Fibroblast of peridontal ligament (primary cell): ENCODE data around the gene PTPRM.

Experiments used
- DNase-seq: peaks from one replicate; pipeline ENCODE4 v3.0.0-alpha.2; 2010; ENCODE audit errors: extremely low read depth

The PTPRM gene

DNA sequence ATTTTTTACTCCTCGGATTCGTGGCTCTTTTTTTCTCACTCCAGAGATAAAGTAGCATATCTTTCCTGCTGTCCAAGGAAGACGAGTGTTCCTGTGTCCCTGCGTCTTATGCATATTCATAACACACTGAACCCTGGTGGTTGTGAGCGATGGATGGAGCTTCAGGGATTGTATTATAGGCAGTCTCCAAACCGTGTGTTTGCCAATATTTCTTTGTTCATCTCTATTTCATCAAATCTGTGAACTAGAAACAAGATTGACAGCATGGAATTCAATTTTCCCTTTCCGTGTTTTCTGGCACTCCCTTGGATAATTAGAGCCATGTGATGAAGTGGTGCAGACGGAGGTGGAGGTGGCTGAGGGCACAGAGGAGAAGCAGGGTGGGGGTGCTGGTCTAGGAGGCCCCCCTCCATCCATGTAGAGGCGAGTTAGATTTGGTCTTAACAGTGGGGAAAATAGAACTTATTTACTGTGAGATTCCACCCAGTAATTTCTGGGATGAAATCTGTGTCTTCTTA, 240.9 kb downstream of the PTPRM start:
- DNase-seq = no peak

DNA sequence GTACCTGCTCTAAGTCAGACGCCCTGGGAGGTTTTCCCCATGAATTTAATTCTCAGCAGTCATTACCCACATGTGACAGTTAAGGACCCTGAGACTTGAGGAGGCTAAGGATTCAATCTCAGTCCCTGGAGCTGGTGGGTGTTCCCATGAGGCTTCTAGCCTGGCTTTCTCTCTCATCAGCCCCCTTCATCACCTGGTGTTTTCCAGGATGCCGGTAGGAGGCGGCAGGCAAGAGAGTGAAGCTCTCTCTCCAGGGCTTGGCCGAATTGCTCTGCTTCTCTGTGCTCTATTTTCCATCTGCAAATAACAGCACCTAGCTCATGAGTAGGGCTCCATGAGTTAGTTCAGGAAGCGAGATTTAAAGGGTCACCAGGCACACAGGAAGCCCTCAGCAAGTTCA, 241.9 kb downstream of the PTPRM start:
- DNase-seq = no peak

DNA sequence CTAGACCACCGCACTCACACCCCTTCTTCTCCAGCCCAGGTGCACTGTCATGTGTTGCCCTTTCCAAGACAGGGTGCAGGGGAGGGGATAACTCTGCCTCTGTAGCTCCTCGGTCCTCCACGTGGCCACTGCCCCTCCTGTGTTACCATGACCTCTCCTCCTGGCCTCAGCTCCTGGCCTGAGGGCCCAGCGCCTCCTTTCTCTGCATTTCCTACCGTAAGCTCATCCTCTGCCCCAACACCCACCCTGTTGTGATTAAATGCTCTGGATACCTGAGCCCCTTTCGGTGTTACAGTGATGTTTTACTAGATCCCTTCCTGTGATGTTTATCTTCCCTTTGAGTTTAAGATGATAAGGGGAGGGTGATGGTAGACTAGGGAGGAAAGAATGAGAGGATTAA, 242.3 kb downstream of the PTPRM start:
- DNase-seq = no peak

DNA sequence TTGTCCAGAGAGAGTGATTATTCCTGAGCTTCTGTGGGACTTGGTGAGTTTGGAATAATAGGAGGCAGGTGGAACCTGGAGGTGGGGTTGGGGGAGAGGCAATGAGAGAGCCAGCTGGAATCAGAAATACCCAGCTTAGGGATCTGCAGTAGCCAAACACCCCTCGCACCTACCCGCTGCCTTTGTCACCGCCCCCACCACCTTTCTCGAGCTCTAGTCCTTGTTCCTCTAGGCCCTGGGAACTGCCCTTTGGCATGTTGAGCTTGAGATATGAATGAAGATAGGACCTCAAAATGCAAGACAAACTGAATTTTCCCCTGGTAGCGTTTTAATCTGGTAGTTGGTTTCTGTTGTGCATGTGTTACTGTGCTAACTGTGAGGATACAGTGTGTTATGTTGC, 242.9 kb downstream of the PTPRM start:
- no peak for DNase-seq

DNA sequence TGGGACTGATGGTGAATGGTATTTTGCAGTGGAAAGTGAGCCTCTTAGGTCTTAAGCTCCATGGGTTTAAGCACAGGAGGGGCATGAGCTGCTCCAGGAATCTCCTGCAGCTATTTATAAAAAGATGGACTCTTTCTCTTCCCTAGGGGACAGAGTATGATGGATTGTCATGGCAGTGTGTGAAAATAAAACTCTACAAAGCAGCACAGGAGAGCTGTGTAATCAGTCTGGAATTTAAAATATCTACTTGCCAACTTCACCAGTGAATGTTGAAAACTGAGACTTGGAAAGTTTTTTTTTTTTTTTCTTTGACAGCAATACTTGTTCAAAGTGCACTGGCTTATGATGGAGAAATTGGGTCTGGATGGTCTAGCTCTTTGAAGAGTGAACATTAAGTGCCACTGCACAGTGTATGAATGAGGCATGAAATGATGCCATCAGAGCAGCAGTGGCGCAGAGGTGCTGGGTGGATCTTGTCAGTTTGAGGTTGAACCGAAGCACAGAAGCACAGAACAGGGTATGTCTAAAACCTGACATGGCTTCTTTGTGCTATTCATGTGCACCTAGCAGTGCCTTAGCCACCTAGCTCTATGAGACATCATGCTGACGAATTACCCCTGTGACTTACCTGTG, 245.4 kb downstream of the PTPRM start:
- DNase-seq = peak; percentile 86

DNA sequence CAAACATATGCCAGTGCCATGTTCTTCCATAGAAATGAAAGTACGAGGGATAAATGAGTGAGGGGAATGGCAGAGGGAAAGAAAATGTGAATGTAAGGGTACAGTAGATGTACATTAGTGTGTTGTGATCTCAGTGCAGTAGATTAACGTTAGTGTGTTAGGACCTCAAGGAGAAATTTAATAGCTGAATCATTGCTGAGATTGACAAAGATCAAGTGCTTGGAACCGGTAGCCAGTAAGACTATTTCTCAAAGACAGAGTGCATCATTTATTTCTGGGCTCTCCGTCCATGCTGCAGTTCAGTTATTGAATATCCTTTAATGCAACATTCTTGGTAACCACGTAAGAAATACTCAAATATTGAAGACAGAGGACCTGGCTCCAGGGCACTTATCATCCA, 246.0 kb downstream of the PTPRM start:
- DNase-seq = no peak

DNA sequence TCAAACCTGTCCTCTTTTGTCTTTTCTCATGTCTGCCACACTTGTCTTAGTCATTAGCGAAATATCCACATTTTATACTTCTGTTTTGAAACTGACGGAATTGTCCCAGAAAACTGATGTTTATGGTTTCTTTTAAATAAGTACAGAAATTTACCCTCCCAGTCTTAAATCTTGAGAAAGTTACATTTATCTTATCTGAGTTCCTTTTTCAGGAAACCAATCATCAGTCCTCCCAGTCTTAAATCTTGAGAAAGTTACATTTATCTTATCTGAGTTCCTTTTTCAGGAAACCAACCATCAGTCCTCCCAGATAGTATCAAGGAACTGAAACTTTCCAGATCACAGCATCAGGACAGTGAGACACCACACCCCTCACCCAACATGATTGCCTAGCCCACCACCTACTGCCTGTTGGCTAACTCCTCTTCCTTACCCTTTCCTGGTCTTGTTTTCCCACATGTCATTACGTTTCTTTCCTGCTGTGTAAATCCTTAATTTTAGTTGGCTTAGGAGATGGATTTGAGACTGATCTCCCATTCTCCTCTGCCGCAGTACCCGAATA, 247.7 kb downstream of the PTPRM start:
- no peak for DNase-seq

DNA sequence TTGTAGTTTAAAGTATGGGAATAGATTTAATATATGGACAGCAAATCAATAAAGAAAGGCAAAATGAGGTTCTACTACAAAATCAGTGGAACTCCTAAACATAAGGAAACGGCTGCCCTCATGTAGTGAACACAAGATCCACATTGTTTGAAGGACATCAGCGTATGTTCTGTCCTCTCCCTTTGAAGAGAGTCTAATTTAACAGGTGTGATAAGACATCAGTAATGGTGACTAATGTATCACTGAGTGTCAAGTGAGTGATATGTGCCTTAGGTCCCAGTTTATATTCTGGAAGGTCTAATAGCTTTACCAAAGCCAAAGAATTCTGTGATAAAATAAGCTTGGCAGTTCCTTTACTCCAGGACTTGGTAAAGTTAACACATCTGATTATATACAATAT, 248.7 kb downstream of the PTPRM start:
- DNase-seq = no peak

DNA sequence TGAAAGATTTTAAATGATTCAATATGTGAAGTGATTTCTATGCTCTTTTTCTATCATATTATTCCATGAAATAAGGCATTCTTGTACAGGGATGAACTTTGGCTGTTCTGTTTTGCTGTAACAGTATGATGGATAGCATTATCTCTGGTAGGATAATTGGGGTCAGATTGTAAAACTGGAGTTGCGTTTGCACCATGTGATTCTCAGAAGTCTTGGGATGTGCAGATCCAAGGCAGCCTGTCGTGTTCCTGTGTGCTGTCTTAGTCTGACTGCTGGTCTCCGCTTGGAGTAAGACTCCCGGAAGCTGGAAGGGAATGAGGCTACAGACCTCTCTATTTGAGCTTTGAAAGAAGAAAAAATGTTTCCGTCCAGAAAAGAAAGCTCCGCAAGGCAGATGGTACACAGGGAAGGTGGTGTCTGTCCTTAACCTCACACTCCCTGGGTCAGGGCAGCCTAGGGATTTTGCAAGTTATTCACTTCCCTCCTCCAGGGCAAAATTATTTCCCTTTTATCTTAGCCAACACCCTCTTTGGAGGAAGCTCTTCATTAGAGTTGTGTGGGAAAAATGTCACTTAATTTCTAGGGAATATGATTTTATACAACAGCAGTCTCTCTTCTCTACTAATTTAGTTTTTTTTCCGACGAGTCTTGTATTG, 250.6 kb downstream of the PTPRM start:
- no peak for DNase-seq

DNA sequence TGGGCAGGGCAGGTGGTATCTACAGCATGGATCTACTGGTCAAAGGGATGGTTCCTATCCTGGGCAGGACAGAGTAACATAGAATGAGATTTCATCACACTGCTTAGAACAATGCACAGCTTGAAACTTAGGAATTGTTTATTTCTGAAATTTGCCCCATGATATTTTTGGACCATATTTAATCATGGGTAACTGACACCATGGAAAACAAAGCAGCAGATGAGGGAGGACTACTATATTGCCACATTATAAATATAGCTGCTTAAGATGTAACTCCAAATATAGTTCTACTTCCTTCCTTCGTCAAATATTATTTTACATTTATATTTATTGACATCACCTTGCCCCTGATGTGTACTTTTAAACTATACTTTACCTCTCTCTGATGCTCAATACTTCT, 254.7 kb downstream of the PTPRM start:
- no peak for DNase-seq

DNA sequence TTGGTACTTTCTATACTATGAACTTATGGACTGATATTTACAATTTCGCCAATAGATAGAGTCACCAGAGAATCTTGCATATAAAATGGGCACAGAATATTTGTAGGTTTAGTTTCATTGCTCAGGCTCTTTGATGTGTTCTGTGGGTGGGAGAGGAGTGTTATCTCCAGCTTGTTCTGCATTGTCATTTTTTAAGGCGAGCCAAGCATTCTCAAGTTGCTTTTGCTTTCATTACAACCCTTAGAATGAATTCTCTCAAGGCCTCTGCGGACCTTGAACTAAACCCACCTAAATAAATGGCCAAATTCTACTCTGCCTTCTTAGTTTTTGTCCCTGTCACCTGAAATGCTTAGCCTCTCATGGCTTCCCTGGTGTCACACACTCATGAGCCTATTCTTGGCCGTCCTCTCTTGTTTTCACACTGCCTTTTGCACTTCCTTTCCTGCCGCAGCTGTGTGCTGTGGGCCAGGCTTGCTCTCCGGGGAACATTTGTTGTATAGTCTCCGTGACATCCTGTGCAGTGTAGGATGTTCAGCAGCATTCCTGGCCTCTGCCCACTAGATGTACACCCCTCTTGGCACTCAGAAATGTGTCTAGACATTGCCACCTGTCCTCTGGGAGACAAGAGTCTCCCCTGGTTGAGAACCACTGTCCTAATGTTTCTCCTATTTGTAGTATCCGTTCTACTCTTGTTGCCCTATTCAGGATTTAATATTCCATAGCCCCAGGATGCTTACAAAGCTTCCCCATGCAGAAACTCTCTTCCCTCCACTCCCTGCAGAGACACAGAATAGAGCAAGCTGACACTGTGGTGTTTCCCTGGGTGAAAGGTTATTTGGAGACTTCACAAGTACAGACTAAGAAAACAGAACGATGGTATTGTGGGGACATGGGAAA, 255.6 kb downstream of the PTPRM start:
- no peak for DNase-seq

DNA sequence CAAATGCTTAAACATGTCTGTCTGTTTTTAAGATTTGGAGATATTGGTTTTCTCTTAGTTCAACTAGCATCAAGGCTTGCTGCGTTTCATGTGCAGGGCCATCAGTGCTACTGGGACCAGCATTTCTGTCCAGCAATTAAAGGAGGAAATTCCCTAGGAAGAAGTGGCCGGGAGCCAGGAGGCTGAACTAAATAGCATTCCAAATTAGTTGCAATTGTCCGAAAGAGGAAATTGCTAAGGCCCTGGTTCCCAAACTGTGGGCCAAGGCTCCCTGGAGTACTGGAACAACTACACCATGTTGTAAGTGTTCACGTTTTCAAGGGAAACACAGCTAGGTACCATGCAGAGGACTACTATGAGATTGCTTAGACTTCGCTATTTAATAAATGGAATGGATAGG, 257.9 kb downstream of the PTPRM start:
- peak; percentile 22 for DNase-seq

DNA sequence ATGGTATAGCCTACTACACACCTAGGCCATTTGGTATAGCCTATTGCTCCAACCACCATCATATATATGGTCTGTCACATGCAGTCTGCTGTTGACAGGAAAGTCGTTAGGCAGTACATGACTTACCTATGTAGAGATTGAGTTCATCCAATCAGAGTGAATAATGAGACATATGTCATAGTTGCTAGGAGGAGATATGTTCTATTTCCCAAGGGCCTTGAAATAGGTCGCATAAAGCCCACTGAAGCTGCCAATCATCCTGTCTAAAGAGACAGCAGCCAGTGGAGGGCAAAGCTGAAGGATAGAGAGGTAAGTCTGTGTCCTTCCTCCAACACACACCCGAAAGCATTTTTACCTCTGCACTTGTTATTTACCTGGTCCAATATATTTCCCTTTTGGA, 263.4 kb downstream of the PTPRM start:
- DNase-seq = no peak

DNA sequence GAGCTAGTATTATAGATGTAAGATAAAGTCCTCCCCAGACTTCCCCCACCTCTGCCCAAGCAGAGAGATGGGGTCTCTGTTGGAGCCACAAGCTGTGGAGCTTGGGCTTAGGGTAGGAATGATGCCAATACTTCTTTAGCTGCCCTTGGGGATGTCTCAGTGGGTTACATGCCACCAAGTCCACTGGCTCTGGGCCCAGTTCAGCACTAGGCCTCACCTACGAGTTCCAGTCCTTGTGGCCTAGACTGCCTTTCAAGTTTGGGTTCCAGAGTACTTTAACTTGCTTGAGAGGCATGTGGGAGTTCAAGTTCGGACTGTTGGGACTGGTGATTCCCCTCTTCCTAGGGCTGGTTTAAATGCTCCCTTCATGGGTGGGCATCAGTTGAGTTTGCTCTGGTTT, 272.4 kb downstream of the PTPRM start:
- DNase-seq = no peak

DNA sequence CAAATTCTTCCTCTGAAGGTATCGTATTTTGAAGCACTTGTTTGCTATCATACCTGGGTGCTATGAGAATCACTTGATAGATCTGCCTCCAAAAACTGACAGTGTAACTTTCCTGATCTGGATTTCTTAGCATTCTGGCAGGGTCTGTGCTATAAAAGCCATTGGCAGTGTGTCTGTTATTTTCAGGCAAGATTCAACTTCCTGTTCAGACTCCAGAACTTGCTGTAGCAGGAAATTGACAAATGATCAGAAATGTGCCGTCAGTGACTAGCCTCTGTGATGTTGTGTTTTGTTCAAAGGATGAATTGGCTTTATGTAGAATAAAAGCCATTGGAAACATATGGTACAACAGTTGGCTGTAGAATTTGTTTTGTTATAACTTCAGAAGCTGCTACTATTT, 273.3 kb downstream of the PTPRM start:
- DNase-seq = no peak

DNA sequence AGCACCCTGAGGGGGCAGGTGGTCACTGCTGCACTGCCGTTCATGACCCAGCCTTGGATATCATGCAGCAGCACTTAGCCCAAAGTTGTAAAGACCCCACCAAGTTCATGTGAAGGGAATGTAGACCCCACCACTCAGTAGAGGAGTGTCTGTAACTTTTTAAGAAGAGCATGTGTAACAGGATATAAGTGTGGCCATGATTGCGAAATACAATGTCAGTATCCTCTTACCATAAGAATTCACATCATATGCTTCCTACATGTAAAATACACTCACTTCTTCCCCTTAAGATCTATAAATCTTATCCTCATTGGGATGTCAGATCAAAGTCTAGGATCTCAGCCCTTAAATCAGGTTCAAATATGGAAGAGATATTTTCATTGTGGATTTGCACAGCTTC, 276.9 kb downstream of the PTPRM start:
- no peak for DNase-seq

DNA sequence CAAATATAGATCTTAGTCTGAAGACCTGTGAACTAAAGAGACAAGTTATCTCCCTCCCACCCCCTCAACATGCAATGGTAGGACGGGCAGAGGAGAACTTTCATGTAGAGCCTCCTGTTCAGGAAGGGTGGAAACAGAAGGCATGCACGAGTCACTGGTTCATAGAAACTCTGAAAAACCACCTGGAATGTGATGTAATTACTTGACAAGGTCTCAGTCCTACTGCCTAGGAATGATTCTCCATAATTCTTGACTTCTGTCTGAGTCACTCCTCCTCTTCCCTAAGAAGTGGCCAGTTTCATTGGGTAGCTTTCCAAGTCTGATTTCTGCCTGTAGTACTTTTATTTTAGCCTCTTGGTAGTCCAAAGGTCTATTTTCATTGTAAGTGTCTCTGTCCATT, 277.3 kb downstream of the PTPRM start:
- DNase-seq = no peak

DNA sequence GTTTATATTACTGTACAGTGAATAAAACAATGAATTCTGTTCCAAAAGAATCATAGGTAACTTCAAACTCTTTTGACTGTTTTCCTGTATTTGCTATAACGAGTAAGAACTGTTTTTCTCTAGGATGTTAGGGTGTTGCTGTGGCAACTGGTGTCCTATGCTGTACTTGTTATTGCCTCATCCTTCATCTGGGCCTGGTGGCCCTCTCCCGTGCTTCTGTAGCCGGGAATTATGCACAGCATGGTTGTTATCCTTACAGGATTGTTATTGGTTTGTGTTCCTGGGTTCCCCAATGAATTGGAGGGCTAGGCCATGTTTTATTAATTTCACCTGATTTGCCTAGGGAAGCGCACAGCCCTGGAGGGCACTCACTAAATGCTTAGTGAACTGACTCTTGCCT, 279.2 kb downstream of the PTPRM start:
- DNase-seq = no peak

DNA sequence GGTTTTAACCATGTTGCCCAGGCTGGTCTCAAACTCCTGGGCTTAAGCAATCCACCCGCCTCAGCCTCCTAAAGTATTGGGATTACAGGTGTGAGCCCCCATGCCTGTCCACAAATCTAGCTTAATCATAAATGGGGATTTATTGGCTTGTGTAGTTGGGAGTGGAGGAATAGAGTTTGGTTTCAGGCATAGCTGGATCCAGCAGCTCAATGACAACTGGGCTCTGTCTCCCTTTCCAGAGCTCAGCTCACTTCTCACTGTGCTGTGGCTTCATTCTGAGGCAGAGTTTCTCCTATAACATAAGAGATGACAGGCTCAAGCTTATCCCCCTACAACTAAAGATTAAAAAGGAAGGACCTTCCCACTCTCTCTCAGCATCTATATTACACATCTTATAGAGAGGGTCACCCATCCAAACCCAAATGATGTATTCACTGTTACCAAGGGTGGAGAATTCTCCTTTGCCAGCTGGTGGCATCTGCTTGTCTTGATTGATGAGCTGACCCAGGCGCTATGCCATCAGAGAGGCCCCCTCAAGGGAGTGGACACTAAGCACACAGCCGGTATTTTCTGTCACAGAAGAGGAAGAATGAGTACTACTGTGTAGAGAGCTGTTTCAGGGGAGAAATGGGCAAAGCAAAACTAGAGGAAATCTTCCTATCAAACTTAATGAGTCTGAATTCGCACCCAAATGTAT, 280.4 kb downstream of the PTPRM start:
- DNase-seq = no peak

DNA sequence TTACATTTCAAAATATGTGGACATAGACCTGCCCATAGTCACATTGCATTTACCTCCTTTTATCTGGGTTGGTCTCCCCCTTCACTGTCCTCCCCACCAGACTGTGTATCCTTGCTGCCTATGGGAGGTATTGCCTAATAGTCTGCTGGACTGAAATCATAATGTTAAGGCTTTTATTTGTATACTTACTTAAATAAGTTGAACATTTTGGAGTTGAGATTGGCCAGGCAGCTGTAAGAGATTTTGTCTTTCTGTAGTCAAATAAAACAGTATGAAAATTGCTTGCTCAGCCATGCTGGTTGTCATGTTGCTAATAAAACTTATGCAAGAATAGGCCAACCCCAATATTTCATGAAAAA, 280.9 kb downstream of the PTPRM start:
- DNase-seq = peak; percentile 17

DNA sequence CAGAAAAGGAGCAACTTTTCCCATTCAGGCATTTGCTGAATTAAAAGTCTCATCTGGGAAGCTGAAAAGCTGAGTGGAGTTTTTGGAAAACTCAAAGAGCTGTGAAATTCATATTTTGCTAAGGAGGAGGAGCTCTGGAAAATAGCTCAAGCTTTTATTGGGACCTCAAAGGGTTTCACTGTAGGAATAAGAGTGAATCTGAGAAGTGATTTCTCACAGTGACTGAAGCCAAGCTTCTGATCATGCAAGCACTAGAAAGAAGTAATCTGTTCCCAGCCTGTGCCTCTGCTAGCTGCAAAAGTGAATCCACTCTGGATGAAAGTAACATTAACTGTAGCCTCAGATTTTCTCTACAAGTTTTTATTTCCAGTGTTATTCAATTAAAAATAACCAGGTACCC, 283.3 kb downstream of the PTPRM start:
- no peak for DNase-seq

DNA sequence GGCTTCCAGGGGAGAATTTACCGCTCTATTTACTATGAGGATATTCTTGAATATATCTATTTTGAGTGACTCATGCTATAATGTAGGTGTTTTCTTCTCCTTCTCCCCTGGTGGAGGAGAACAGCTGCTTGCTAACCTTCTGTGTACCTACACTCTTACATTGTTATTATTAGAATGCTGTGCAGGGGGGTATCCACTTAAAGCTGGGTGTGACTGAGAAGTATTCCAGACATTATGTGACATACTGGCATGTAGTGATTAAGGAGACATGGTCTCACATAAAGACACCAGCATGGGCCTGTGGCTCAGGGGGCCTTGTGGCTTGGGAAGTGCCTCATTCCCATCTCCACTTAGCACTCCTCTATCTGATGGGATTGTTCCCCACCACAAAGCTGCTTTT, 287.9 kb downstream of the PTPRM start:
- no peak for DNase-seq
